ENCODE data around the gene PAPPA.

- TF ChIP-seq EZH2phosphoT487 (IDR thresholded peaks at IDR 0.05; ENCODE audit: borderline replicate concordance) (no peak), CTCF (conservative IDR thresholded peaks at IDR 0.05; ENCODE audit: low read length) (no peak)
Measured at GRCh38 chr9:116247284-116247683, 93.7 kb downstream of the PAPPA start.
